GM18502 (cell line): ENCODE results near the gene GABARAPL2.

ENCODE experiments used
- ATAC-seq: cut with Tn5 transposase; IDR thresholded peaks from one replicate; pipeline ENCODE4 v1.9.1; 2021; ENCODE audit warnings: mild to moderate bottlenecking; ENCODE audit not compliant: unreplicated experiment, poor library complexity

GABARAPL2 gene

DNA sequence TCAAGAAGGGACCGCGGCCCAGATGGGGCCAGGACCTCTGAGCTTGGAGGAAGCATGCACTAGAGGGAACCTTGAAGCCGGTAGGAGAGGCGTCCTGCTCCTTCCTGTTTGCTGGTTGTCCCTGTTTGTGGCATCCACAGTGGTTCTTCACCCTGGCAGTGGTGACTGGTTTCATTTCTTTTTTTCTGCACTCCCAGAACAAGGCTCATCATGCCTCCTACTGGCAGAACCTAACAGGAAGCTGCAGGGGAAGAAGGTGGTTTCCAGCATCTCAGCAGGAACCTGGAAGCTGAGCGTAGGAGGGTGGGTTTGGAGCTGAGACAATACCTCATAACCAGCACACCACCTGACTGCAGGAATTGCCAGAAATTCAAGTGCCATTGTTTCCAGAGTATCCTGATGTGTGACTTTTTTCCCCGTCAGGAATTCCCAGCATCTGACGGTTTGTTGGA is 15.9 kb upstream of the GABARAPL2 start:
- peak; percentile 86 for ATAC-seq

GRCh38 chr16:75552951-75553350 is 13.2 kb upstream of the GABARAPL2 start:
- ATAC-seq, result no peak

DNA sequence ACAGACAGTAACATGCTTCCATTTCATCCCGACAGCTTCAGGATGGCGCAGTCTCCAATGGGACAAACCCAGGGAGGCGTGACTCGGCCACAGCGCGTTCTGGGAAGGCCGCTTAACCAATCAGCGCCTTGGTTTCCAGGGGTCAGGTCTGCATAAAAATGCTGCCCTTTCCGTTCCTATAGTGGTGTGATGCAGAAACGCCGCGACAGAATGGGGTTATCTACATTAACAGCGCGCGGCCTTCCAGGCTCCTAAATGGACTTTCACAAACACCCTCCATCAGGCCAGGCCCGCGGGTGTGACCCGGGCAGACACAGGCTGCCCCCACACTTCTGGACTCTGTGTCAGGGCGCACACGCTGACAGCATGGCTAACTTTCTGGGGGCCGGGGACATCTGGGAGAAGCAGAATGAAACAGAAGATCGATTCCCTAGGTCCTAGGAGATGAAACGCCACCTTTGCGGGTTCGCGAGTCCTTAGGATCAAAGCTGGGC is 10.9 kb upstream of the GABARAPL2 start:
- peak; percentile 33 for ATAC-seq

- peak; percentile 97 for ATAC-seq
Observed at GRCh38 chr16:75555707-75556430, 10.3 kb upstream of the GABARAPL2 start, which contains the start of gene TMEM231. TSS of gene TMEM231 (minus strand) at chr16:75556252. CDS start at chr16:75556209, 43 bp downstream.

GRCh38 chr16:75556431-75556950 is 9.7 kb upstream of the GABARAPL2 start:
- ATAC-seq, result no peak

- no peak for ATAC-seq
Observed at GRCh38 chr16:75558846-75559401, 7.3 kb upstream of the GABARAPL2 start.

- no peak for ATAC-seq
Observed at GRCh38 chr16:75559564-75560372, 6.4 kb upstream of the GABARAPL2 start.

DNA sequence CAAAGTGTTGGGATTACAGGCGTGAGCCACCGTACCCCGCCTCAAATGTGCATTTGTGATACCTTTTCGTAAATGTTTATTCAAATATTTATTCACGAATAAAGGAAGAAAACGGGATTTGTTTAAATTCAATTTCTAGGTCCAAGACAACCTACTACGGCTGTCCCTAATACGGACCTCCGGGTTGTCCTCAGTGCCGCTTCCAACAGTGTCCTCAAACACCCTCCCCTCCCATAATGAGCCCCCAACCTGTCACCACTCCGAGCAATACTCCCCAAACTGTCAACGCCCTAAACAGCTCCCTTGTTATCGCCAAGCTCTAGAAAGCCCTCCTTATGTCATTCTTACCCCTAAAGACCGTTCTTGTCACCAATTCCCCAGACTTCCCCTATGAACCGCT is 539 bp upstream of the GABARAPL2 start:
- ATAC-seq, result no peak

- peak; percentile 3 for ATAC-seq
Observed at GRCh38 chr16:75566758-75567255, 628 bp downstream of the GABARAPL2 start.

GRCh38 chr16:75567911-75568310 is 1.7 kb downstream of the GABARAPL2 start:
- no peak for ATAC-seq

DNA sequence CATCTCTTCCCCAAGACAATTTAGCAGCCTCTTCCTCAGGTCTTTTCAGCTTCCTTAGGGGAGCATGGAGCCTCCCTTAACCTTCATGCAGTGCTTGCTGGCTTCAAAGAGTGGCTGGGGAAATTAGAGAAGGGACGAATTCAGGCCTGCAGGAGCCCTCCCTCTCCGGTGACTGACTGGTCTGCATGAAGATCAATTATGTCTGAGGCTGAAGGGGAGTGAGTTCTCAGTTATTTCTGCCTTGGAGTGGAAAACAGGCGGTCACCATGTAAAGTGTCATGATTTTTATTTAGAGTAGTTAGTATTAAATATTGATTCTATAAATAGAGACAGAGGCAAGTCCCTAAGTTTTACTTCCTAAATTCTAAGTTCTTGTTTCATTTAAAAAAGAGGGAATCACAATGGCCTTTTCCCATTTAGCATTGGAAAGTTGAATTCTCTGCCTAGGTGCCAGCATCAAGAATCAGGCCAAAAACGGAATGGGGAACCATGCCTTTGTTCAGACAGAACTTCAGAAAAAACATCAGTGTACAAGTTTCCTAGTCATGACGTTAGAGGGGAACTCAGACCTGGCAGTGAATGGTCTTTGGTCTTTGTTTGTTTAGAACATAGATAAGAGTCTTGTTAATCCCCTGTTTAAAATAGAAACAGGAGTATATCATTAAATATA is 4.4 kb downstream of the GABARAPL2 start:
- ATAC-seq, result no peak

DNA sequence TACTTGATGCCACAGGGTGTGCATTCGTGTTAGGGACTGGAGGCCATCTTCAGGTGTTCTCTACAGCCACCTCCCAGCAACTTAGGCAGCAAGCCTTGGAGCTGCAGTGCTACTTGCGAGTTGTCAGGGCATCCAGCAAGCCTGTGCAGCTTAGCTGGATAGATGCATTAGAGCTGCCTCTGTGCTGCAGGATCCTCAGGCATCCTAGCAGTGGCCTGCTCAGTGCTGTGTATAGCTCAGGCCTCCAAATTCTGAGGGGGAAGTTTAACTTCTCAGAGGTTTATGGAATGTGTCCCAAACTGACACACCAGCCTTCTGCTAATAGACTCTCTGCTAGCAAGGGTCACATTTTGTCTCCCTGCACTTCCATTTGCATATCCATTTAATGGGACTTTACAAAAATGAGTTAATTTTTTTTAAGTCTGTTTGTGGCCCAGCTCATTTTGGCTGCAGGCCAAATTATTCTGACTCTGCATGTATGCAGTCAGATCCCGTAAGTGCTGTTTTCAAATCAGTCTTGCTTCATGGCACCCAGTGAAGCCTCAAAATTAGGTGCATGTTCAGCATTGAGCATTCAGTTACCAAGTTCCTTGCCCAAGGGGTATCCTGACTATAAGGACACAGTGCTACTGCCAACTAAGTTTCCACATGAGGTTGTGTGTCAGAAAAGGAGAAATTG is 6.8 kb downstream of the GABARAPL2 start:
- ATAC-seq, result no peak

DNA sequence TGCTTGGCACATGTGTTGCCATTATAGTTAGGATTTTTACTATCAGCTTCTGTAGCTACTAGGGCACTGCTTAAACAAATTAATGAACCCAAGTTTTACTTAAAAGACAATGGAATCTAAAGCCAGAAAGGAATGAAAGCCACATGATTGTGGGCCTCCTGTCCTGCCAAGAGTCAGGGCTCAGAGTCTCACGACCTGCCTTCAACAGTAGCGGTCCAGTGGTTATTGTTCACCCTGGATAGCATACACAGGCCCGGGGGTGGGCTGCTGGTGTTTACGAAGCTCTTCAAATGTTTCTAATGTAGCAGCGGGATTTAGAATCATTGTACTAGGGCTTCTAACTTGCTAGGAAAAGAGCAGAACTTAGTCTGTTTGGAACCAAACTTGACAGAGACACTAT is 7.8 kb downstream of the GABARAPL2 start:
- no peak for ATAC-seq

GRCh38 chr16:75575958-75576357 is 9.8 kb downstream of the GABARAPL2 start:
- ATAC-seq, result peak; percentile 1

DNA sequence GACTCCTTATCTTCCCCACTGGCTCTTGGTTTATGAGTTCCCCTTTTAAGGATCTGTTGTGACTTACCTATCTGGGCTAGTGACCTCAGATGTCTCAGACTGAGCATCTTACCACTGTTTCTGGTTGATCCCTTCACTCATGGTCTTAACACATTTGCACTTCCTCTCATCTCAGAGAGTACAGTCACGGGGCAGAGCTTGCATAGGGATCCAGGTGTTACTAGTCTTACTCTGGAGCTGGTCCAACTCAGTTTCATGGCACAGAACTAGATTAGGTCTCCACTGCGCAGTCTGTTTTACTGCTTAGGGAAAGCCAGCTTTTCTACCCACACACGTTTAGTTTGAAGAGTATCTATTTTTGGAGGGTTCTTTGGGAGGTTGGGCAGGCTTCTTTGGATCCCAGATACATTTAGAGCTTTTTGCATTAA is 10.2 kb downstream of the GABARAPL2 start:
- ATAC-seq, result peak; percentile 61

GRCh38 chr16:75578212-75578611 is 12.0 kb downstream of the GABARAPL2 start:
- no peak for ATAC-seq

DNA sequence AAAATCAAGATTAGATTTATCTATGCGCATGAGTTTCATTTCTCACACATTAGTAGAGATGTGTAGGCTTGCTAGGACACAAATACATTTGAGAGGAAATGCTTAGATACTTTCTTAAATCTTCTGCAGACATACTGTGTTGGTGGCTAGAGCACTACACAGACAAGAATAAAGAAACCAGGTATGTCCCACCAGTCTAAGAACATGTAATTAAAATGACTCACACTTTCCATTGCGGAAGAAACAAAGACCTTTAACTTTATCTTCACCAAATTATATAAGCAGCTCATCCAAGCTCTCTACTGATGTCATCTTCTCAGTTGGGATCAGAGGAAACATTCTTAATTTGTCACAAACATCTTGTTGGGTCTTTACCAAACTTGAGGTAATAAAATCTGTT is 12.5 kb downstream of the GABARAPL2 start:
- ATAC-seq, result no peak

DNA sequence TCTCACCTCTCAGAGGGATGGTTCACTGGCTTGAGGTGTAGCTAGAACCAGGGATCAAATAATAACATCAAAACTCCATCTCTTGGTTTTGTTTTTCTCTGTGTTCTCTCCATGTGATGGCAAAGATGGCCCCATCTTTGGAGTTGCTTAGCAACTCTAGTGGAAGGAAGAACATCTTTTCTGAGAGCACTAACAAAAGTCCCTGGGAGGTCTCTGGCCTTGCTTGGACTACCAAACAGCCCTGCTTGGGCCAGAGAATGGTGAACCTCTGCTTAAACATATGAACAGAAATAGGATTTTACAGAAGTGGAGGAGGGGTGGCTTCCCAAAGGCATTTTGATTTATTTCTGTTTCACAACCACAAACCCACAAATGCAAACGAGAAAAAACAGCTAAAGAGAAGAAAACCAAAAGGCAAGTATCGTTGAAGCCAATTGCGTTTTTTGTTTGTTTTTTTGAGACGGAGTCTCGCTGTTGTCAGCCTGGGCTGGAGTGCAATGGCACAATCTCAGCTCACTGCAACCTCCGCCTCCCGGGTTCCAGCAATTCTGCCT is 13.2 kb downstream of the GABARAPL2 start:
- ATAC-seq, result no peak

- ATAC-seq, result peak; percentile 81
Observed at GRCh38 chr16:75584108-75584507, 17.9 kb downstream of the GABARAPL2 start.
